Measurements from ENCODE around the gene S100A7. TPM values are rescaled to one million over a fixed set of nuclear protein-coding genes. Genes with fewer than 3 reads are reported as not detected.
"Not testable (repeated sequence)": the region's sequence is repeated elsewhere in the genome, so short reads cannot be mapped to it uniquely, and the experiment has no call there.

S100A7 gene
- total RNA-seq, 2 donors from 2014 or later, result not detected

GRCh38 chr1:153437236-153437635, 23.2 kb downstream of the S100A7 start:
- intact Hi-C loops (cut with DNase I), result no loop called here
- DNase-seq (ENCODE audit: low spot score), result no peak

GRCh38 chr1:153434746-153435455, 25.6 kb downstream of the S100A7 start:
- DNase-seq (ENCODE audit: low spot score), result no peak
- intact Hi-C loops (cut with DNase I), result no loop called here

GRCh38 chr1:153432874-153433681, 27.4 kb downstream of the S100A7 start:
- DNase-seq (ENCODE audit: low spot score), result no peak
- intact Hi-C loops (cut with DNase I), result no loop called here

GRCh38 chr1:153431928-153432327, 28.5 kb downstream of the S100A7 start:
- no peak for DNase-seq (ENCODE audit: low spot score)
- intact Hi-C loops (cut with DNase I), result no loop called here

GRCh38 chr1:153431427-153431826, 29.0 kb downstream of the S100A7 start:
- intact Hi-C loops (cut with DNase I), result no loop called here

GRCh38 chr1:153431002-153431401, 29.4 kb downstream of the S100A7 start:
- no peak for DNase-seq (ENCODE audit: low spot score)
- intact Hi-C loops (cut with DNase I), result no loop called here

More at GRCh38 chr1:153431427-153431826, 29.0 kb downstream of the S100A7 start:
- no peak for DNase-seq (ENCODE audit: low spot score)

- intact Hi-C loops (cut with DNase I), result no loop called here
- no peak for DNase-seq (ENCODE audit: low spot score)
These were observed 29.9 kb downstream of the S100A7 start for GRCh38 chr1:153430561-153430960.

- DNase-seq (ENCODE audit: low spot score), result no peak
- intact Hi-C loops (cut with DNase I), result no loop called here
These were observed 30.3 kb downstream of the S100A7 start for GRCh38 chr1:153430166-153430553.

GRCh38 chr1:153429266-153430165, 30.9 kb downstream of the S100A7 start:
- no peak for DNase-seq (ENCODE audit: low spot score)
- intact Hi-C loops (cut with DNase I), result no loop called here

- intact Hi-C loops (cut with DNase I), result no loop called here
- DNase-seq (ENCODE audit: low spot score), result no peak
These were observed 31.7 kb downstream of the S100A7 start for GRCh38 chr1:153428791-153429190.

GRCh38 chr1:153428073-153428638, 32.3 kb downstream of the S100A7 start:
- intact Hi-C loops (cut with DNase I), result no loop called here
- no peak for DNase-seq (ENCODE audit: low spot score)

- no peak for DNase-seq (ENCODE audit: low spot score)
- intact Hi-C loops (cut with DNase I), result no loop called here
These were observed 33.6 kb downstream of the S100A7 start for GRCh38 chr1:153426809-153427208.

GRCh38 chr1:153422450-153423068, 37.9 kb downstream of the S100A7 start:
- intact Hi-C loops (cut with DNase I), result no loop called here
- peak; percentile 88 for DNase-seq (ENCODE audit: low spot score)

GRCh38 chr1:153420306-153420705, 40.1 kb downstream of the S100A7 start:
- DNase-seq (ENCODE audit: low spot score), result no peak
- intact Hi-C loops (cut with DNase I), result no loop called here

GRCh38 chr1:153419436-153419793, 41.0 kb downstream of the S100A7 start:
- intact Hi-C loops (cut with DNase I); DNase-seq (ENCODE audit: low spot score): not testable (repeated sequence)

- intact Hi-C loops (cut with DNase I); DNase-seq (ENCODE audit: low spot score): not testable (repeated sequence)
These were observed 41.6 kb downstream of the S100A7 start for GRCh38 chr1:153418758-153419435.

- intact Hi-C loops (cut with DNase I), result no loop called here
- no peak for DNase-seq (ENCODE audit: low spot score)
These were observed 43.1 kb downstream of the S100A7 start for GRCh38 chr1:153417136-153417888.

Measured in posterior vena cava (tissue), 2 donors.